Measurements from ENCODE around the gene CXCR3. TPM values are rescaled to one million over a fixed set of nuclear protein-coding genes. Genes with fewer than 3 reads are reported as not detected.

CXCR3 gene
- total RNA-seq, 5 donors from 2014 or later (not counting 1 experiment from before 2014, with no cell fraction given), result 12.5 to 41.5 (median 17.6) TPM

DNA sequence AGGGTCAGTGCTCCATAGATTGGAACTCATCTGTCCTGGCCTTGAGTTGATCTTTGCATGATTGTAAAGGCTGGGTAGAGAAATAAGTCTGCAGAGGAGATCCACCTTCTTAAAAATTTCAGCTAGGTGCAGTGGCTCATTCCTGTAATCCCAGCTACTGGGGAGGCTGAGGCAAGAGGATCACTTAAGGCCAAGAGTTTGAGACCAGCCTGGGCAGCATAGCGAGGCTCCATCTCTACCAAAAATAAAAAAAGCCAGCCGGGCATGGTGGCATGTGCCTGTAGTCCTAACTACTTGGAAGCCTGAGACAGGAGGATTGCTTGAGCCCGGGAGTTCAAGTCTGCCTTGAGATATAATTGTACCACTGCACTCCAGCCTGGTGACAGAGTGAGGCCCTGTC lies 476 bp upstream of the CXCR3 start:
- ATAC-seq (replicated peaks in 1 of 4), result no peak
- no CpG with 5 or more reads among the region's 3 CpGs for WGBS (ENCODE audit: insufficient coverage)
- Histone ChIP-seq H3K36me3 (ENCODE audit: control insufficient read depth in 2 of 2, extremely low read depth in 1 of 2, insufficient read depth in 1 of 2, low read length in 1 of 2) (peaks cover 0 to 9% of the 10 kb centered on the region in 2 donors), H3K9me3 (no peaks in the 10 kb centered on the region), H3K27me3 (replicated peaks in 1 of 2; ENCODE audit: control insufficient read depth in 2 of 2, extremely low read depth in 1 of 2, insufficient read depth in 2 of 2, low read length in 1 of 2) (no peaks in the 10 kb centered on the region), H3K4me1 (ENCODE audit: control insufficient read depth in 1 of 2, extremely low read depth in 1 of 2, insufficient read depth in 2 of 2, low read length in 2 of 2) (peaks cover 3 to 92% of the 10 kb centered on the region in 2 experiments), H3K4me3 (ENCODE audit: control insufficient read depth in 1 of 2, extremely low read depth in 1 of 2, low read length in 1 of 2) (peak overlapping the region in 1 of 2 donors; percentile 62), H3K27ac (ENCODE audit: low read length) (peak overlapping the region; percentile 88)
- POLR2A ChIA-PET, result interaction anchor here (0.6 to 1.4 kb wide), 4 partner anchors 10 to 253 kb away, joined by 3 to 4 read pairs (median 4); partner anchors contain the start of genes TAF1 (in 2 of the 2) and OGT (in 1 of the 2)
- H3K36me3 Mint-ChIP-seq, result peaks cover 15% of the 10 kb centered on the region
- no peak for DNase-seq
- H3K9me3 Mint-ChIP-seq, result no peaks in the 10 kb centered on the region
- peaks cover 79 to 84% (median 81%) of the 10 kb centered on the region in 3 donors for H3K4me1 Mint-ChIP-seq
- CTCF ChIA-PET, result interaction anchor here in 1 of 2 donors (1.1 kb wide), 1 partner anchor 17 kb away, joined by 4 read pairs; no protein-coding TSS in a partner anchor
- peak overlapping the region; percentile 68 to 86 (median 79) for H3K4me3 Mint-ChIP-seq
- H3K27me3 Mint-ChIP-seq, result no peaks in the 10 kb centered on the region
- peak overlapping the region; percentile 91 to 95 for H3K27ac Mint-ChIP-seq

DNA sequence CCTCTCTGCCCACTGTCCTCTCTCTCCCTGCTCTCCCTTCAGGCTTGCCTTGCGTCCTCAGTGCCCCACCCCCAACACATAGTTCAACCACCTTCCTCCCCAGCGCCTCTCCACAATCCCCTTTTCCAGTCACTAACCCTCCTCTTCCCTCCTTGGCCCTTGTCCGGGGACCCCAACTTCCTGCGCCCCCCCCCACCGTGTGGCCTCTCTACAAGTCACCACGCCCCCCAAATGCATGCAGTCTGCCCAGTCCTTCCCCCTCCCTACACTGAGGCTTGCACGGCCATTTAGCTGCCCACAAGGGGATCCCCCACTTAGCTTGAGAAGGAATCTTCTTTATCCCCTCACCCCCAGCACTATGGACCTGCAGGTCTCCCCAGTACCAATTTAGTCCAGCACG lies 569 bp downstream of the CXCR3 start:
- Mint-ChIP-seq H3K27ac (peak overlapping the region; percentile 91 to 95), H3K4me1 (peaks cover 68 to 77% (median 74%) of the 10 kb centered on the region in 3 donors), H3K4me3 (peak overlapping the region; percentile 68 to 86 (median 79)), H3K36me3 (peaks cover 17% of the 10 kb centered on the region), H3K9me3 (no peaks in the 10 kb centered on the region), H3K27me3 (no peaks in the 10 kb centered on the region)
- Histone ChIP-seq H3K9me3 (no peaks in the 10 kb centered on the region), H3K4me3 (ENCODE audit: control insufficient read depth in 1 of 2, extremely low read depth in 1 of 2, low read length in 1 of 2) (peak overlapping the region; percentile 17 to 62), H3K36me3 (ENCODE audit: control insufficient read depth in 2 of 2, extremely low read depth in 1 of 2, insufficient read depth in 1 of 2, low read length in 1 of 2) (peaks cover 0 to 9% of the 10 kb centered on the region in 2 donors), H3K4me1 (ENCODE audit: control insufficient read depth in 1 of 2, extremely low read depth in 1 of 2, insufficient read depth in 2 of 2, low read length in 2 of 2) (peaks cover 3 to 81% of the 10 kb centered on the region in 2 experiments), H3K27me3 (replicated peaks in 1 of 2; ENCODE audit: control insufficient read depth in 2 of 2, extremely low read depth in 1 of 2, insufficient read depth in 2 of 2, low read length in 1 of 2) (no peaks in the 10 kb centered on the region), H3K27ac (ENCODE audit: low read length) (peak overlapping the region; percentile 88)
- no peak for ATAC-seq (replicated peaks in 1 of 4)
- DNase-seq, result no peak
- ChIA-PET CTCF (interaction anchor here in 1 of 2 donors (0.7 to 1.1 kb wide), 2 partner anchors 35 kb away, joined by 3 to 4 read pairs; no protein-coding TSS in a partner anchor), POLR2A (no interaction called here)
- 0% methylated on average over 2 of the region's 8 CpGs for WGBS (ENCODE audit: insufficient coverage)

DNA sequence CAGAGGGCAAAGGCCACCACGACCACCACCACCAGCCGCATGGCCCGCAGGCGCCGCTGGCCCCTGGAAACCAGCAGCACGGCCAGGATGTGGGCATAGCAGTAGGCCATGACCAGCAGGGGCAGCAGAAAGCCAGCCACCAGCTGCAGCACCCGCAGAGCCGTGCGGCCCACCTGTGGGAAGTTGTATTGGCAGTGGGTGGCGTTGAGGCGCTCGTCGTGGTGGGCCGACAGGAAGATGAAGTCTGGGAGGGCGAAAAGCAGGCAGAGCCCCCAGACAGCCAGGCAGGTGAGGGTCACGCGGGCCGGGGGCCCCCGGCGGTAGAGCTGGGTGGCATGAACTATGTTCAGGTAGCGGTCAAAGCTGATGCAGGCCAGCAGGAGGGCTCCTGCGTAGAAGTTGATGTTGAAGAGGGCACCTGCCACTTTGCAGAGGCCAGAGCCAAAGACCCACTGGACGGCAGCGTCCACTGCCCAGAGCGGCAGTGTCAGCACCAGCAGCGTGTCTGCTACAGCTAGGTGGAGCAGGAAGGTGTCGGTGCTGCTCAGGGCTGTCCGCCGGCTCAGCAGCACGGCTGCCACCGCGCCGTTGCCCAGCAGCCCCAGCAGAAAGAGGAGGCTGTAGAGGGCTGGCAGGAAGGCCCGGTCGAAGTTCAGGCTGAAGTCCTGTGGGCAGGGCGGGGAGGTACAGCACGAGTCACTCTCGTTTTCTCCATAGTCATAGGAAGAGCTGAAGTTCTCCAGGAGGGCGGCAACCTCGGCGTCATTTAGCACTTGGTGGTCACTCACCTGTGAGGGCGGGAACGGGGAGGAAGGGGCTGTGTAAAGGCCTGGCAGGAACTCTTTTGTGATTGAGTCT lies 1.4 kb downstream of the CXCR3 start:
- Histone ChIP-seq H3K27me3 (replicated peaks in 1 of 2; ENCODE audit: control insufficient read depth in 2 of 2, extremely low read depth in 1 of 2, insufficient read depth in 2 of 2, low read length in 1 of 2) (no peaks in the 10 kb centered on the region), H3K4me3 (ENCODE audit: control insufficient read depth in 1 of 2, extremely low read depth in 1 of 2, low read length in 1 of 2) (peak overlapping the region in 1 of 2 donors; percentile 62), H3K9me3 (no peaks in the 10 kb centered on the region), H3K27ac (ENCODE audit: low read length) (peak overlapping the region; percentile 88), H3K4me1 (ENCODE audit: control insufficient read depth in 1 of 2, extremely low read depth in 1 of 2, insufficient read depth in 2 of 2, low read length in 2 of 2) (peaks cover 3 to 73% of the 10 kb centered on the region in 2 experiments), H3K36me3 (ENCODE audit: control insufficient read depth in 2 of 2, extremely low read depth in 1 of 2, insufficient read depth in 1 of 2, low read length in 1 of 2) (peaks cover 0 to 15% of the 10 kb centered on the region in 2 donors)
- Mint-ChIP-seq H3K9me3 (no peaks in the 10 kb centered on the region), H3K36me3 (peaks cover 23% of the 10 kb centered on the region), H3K27me3 (no peaks in the 10 kb centered on the region), H3K4me1 (peaks cover 60 to 68% (median 66%) of the 10 kb centered on the region in 3 donors), H3K4me3 (peak overlapping the region; percentile 68 to 86 (median 79)), H3K27ac (peak overlapping the region; percentile 82 to 95)
- ChIA-PET CTCF (interaction anchor here in 1 of 2 donors (1.1 kb wide), 1 partner anchor 36 kb away, joined by 3 read pairs; no protein-coding TSS in a partner anchor), POLR2A (interaction anchor here in 1 of 2 donors (0.5 kb wide), 1 partner anchor 19 kb away, joined by 3 read pairs; no protein-coding TSS in a partner anchor)
- 34% methylated on average over 14 of the region's 43 CpGs for WGBS (ENCODE audit: insufficient coverage)
- DNase-seq, result peak in 4 of 35 experiments; percentile 15 to 58 (median 29)
- ATAC-seq (replicated peaks in 1 of 4), result peak in 2 of 4 experiments; percentile 24 to 32

- WGBS (ENCODE audit: insufficient coverage), result 50% methylated on average over 9 of the region's 10 CpGs
- Histone ChIP-seq H3K4me3 (ENCODE audit: control insufficient read depth in 1 of 2, extremely low read depth in 1 of 2, low read length in 1 of 2) (peak overlapping the region in 1 of 2 donors; percentile 62), H3K9me3 (no peaks in the 10 kb centered on the region), H3K4me1 (ENCODE audit: control insufficient read depth in 1 of 2, extremely low read depth in 1 of 2, insufficient read depth in 2 of 2, low read length in 2 of 2) (peaks cover 3 to 69% of the 10 kb centered on the region in 2 experiments), H3K36me3 (ENCODE audit: control insufficient read depth in 2 of 2, extremely low read depth in 1 of 2, insufficient read depth in 1 of 2, low read length in 1 of 2) (peaks cover 0 to 23% of the 10 kb centered on the region in 2 donors), H3K27ac (ENCODE audit: low read length) (peak overlapping the region; percentile 88), H3K27me3 (replicated peaks in 1 of 2; ENCODE audit: control insufficient read depth in 2 of 2, extremely low read depth in 1 of 2, insufficient read depth in 2 of 2, low read length in 1 of 2) (no peaks in the 10 kb centered on the region)
- Mint-ChIP-seq H3K4me3 (peak overlapping the region; percentile 68 to 86 (median 79)), H3K36me3 (peaks cover 31% of the 10 kb centered on the region), H3K4me1 (peaks cover 53 to 67% (median 60%) of the 10 kb centered on the region in 3 donors), H3K27me3 (no peaks in the 10 kb centered on the region), H3K27ac (peak overlapping the region; percentile 82 to 95), H3K9me3 (no peaks in the 10 kb centered on the region)
- DNase-seq (no peak), ATAC-seq (replicated peaks in 1 of 4) (no peak)
- CTCF ChIA-PET, result interaction anchor here in 1 of 2 donors (1.5 kb wide), 1 partner anchor 16 kb away, joined by 3 read pairs; no protein-coding TSS in a partner anchor
- POLR2A ChIA-PET, result no interaction called here
These were observed 2.4 kb downstream of the CXCR3 start for GRCh38 chrX:71615954-71616353.

GRCh38 chrX:71615056-71615455 lies 3.3 kb downstream of the CXCR3 start:
- ChIA-PET POLR2A (no interaction called here), CTCF (interaction anchor here in 1 of 2 donors (1.5 kb wide), 1 partner anchor 17 kb away, joined by 3 read pairs; no protein-coding TSS in a partner anchor)
- Histone ChIP-seq H3K36me3 (ENCODE audit: control insufficient read depth in 2 of 2, extremely low read depth in 1 of 2, insufficient read depth in 1 of 2, low read length in 1 of 2) (peaks cover 0 to 29% of the 10 kb centered on the region in 2 donors), H3K27ac (ENCODE audit: low read length) (peak overlapping the region; percentile 88), H3K9me3 (no peaks in the 10 kb centered on the region), H3K4me1 (ENCODE audit: control insufficient read depth in 1 of 2, extremely low read depth in 1 of 2, insufficient read depth in 2 of 2, low read length in 2 of 2) (peaks cover 3 to 60% of the 10 kb centered on the region in 2 experiments), H3K27me3 (replicated peaks in 1 of 2; ENCODE audit: control insufficient read depth in 2 of 2, extremely low read depth in 1 of 2, insufficient read depth in 2 of 2, low read length in 1 of 2) (no peaks in the 10 kb centered on the region), H3K4me3 (ENCODE audit: control insufficient read depth in 1 of 2, extremely low read depth in 1 of 2, low read length in 1 of 2) (no peak overlapping the region)
- ATAC-seq (replicated peaks in 1 of 4), result no peak
- Mint-ChIP-seq H3K9me3 (no peaks in the 10 kb centered on the region), H3K4me1 (peaks cover 50 to 60% (median 51%) of the 10 kb centered on the region in 3 donors), H3K4me3 (peak overlapping the region in 1 of 3 donors; percentile 68), H3K27ac (peak overlapping the region; percentile 82 to 95), H3K27me3 (no peaks in the 10 kb centered on the region), H3K36me3 (peaks cover 34% of the 10 kb centered on the region)
- WGBS (ENCODE audit: insufficient coverage), result 85% methylated on average over 2 of the region's 4 CpGs
- DNase-seq, result no peak

- peaks cover 0 to 36% of the 10 kb centered on the region in 2 donors for H3K36me3 ChIP-seq (ENCODE audit: control insufficient read depth in 2 of 2, extremely low read depth in 1 of 2, insufficient read depth in 1 of 2, low read length in 1 of 2)
- Mint-ChIP-seq H3K4me3 (no peak overlapping the region), H3K27ac (peak overlapping the region; percentile 13 to 43), H3K4me1 (peaks cover 47 to 57% (median 49%) of the 10 kb centered on the region in 3 donors), H3K36me3 (peaks cover 50% of the 10 kb centered on the region), H3K27me3 (peaks cover 0 to 11% of the 10 kb centered on the region in 2 donors), H3K9me3 (no peaks in the 10 kb centered on the region)
- no peaks in the 10 kb centered on the region for H3K9me3 ChIP-seq
- WGBS (ENCODE audit: insufficient coverage), result no CpG with 5 or more reads among the region's 8 CpGs
- no peak for ATAC-seq (replicated peaks in 1 of 4)
- POLR2A ChIA-PET, result interaction anchor here in 1 of 2 donors (0.7 kb wide), 1 partner anchor 1244 kb away, joined by 5 read pairs; no protein-coding TSS in a partner anchor
- peaks cover 6 to 56% of the 10 kb centered on the region in 2 experiments for H3K4me1 ChIP-seq (ENCODE audit: control insufficient read depth in 1 of 2, extremely low read depth in 1 of 2, insufficient read depth in 2 of 2, low read length in 2 of 2)
- H3K27me3 ChIP-seq (replicated peaks in 1 of 2; ENCODE audit: control insufficient read depth in 2 of 2, extremely low read depth in 1 of 2, insufficient read depth in 2 of 2, low read length in 1 of 2), result no peaks in the 10 kb centered on the region
- CTCF ChIA-PET, result interaction anchor here in 1 of 2 donors (1.1 to 1.2 kb wide), 2 partner anchors 10 kb away, joined by 3 read pairs; no protein-coding TSS in a partner anchor
- H3K27ac ChIP-seq (ENCODE audit: low read length), result no peak overlapping the region
- H3K4me3 ChIP-seq (ENCODE audit: control insufficient read depth in 1 of 2, extremely low read depth in 1 of 2, low read length in 1 of 2), result no peak overlapping the region
- no peak for DNase-seq
These were observed 6.1 kb downstream of the CXCR3 start for GRCh38 chrX:71612256-71612655.

Data from T-cell (primary cell).